ENCODE data around the gene L1CAM. TPM values are rescaled to one million over a fixed set of nuclear protein-coding genes. Genes with fewer than 3 reads are reported as not detected.

Gene L1CAM
- total and polyA plus RNA-seq, 4 donors: 0.19 to 0.83 (median 0.47) TPM

DNA sequence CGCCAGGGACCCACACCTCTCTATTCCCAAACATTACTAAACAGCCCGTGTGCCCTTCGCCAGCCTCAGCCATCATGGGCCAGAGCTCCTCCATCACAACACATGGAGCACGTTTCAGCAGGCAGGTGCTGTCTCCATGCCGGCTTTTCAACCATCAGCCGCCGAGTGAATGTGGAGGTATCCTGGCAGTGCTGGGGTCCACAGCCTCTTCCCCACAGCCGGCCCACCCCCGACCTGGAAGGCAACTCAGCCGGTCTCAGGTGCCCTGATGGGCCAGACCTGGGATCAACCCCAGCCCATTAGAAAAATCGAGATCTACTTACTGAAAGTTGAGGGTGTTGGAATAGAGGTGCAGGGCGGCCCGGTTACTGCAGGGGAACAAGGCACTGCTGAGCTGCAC is 45.8 kb upstream of the L1CAM start:
- H3K9ac ChIP-seq (ENCODE audit: insufficient read depth in 1 of 2, low read length in 2 of 2): no peak overlapping the region
- DNase-seq (no peak), ATAC-seq (ENCODE audit: insufficient read depth, low FRiP score) (no peak)
- H3K9me3 ChIP-seq (ENCODE audit: control insufficient read depth in 4 of 4, insufficient read depth in 3 of 4, low read length in 3 of 4): peaks cover 0 to 3% (median 0%) of the 10 kb centered on the region in 4 donors
- TF ChIP-seq, protein P1, sequence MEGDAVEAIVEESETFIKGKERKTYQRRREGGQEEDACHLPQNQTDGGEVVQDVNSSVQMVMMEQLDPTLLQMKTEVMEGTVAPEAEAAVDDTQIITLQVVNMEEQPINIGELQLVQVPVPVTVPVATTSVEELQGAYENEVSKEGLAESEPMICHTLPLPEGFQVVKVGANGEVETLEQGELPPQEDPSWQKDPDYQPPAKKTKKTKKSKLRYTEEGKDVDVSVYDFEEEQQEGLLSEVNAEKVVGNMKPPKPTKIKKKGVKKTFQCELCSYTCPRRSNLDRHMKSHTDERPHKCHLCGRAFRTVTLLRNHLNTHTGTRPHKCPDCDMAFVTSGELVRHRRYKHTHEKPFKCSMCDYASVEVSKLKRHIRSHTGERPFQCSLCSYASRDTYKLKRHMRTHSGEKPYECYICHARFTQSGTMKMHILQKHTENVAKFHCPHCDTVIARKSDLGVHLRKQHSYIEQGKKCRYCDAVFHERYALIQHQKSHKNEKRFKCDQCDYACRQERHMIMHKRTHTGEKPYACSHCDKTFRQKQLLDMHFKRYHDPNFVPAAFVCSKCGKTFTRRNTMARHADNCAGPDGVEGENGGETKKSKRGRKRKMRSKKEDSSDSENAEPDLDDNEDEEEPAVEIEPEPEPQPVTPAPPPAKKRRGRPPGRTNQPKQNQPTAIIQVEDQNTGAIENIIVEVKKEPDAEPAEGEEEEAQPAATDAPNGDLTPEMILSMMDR (IDR thresholded peaks at IDR 0.05; ENCODE audit: control extremely low read depth, extremely low read depth): no peak
- H3K4me3 ChIP-seq: no peak overlapping the region
- H3K36me3 ChIP-seq (ENCODE audit: control insufficient read depth in 4 of 4, insufficient read depth in 4 of 4, low read length in 4 of 4): peaks cover 0 to 11% (median 4%) of the 10 kb centered on the region in 4 donors
- H3K27me3 ChIP-seq (ENCODE audit: control insufficient read depth in 3 of 3, insufficient read depth in 3 of 3, low read length in 2 of 3): no peaks in the 10 kb centered on the region
- 93 to 98% methylated on average over 10 to 13 of the region's 13 CpGs for WGBS, 2 donors
- peaks cover 0 to 18% (median 0%) of the 10 kb centered on the region in 5 donors for H3K4me1 ChIP-seq (ENCODE audit: control insufficient read depth in 5 of 5, insufficient read depth in 5 of 5, low read length in 5 of 5)
- H3K27ac ChIP-seq (ENCODE audit: low read depth in 1 of 2, low read length in 1 of 2): peak overlapping the region in 1 of 2 donors; percentile 8

DNA sequence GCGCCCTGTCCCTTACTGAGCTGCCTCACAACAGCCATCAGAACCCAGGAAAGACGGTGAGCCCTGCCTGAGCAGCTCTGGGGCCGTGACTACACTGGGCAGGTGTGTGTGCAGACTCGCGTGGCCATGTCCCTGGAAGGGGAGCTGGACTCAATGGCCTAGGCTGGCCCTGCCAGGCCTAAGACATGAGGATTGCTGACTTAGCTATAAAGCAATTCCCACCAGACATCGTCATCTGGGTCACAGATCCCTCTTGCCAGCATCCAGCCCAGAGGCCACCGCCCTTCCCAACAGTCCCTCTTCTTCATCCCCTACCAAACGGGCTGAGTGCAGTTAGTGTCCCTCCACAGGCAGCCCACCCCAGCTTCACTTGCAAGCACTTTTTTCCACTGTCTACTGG is 45.2 kb upstream of the L1CAM start:
- no peak overlapping the region for H3K9ac ChIP-seq (ENCODE audit: insufficient read depth in 1 of 2, low read length in 2 of 2)
- H3K27me3 ChIP-seq (ENCODE audit: control insufficient read depth in 3 of 3, insufficient read depth in 3 of 3, low read length in 2 of 3): no peaks in the 10 kb centered on the region
- ATAC-seq (ENCODE audit: insufficient read depth, low FRiP score) (no peak), DNase-seq (no peak)
- H3K27ac ChIP-seq (ENCODE audit: low read depth in 1 of 2, low read length in 1 of 2): no peak overlapping the region
- peaks cover 0 to 3% (median 0%) of the 10 kb centered on the region in 4 donors for H3K9me3 ChIP-seq (ENCODE audit: control insufficient read depth in 4 of 4, insufficient read depth in 3 of 4, low read length in 3 of 4)
- 91 to 96% methylated on average over 3 to 8 of the region's 8 CpGs for WGBS, 2 donors
- peaks cover 0 to 11% (median 4%) of the 10 kb centered on the region in 4 donors for H3K36me3 ChIP-seq (ENCODE audit: control insufficient read depth in 4 of 4, insufficient read depth in 4 of 4, low read length in 4 of 4)
- H3K4me1 ChIP-seq (ENCODE audit: control insufficient read depth in 5 of 5, insufficient read depth in 5 of 5, low read length in 5 of 5): peaks cover 0 to 24% (median 0%) of the 10 kb centered on the region in 5 donors
- no peak overlapping the region for H3K4me3 ChIP-seq
- TF ChIP-seq, protein P1 (IDR thresholded peaks at IDR 0.05; ENCODE audit: control extremely low read depth, extremely low read depth): no peak

DNA sequence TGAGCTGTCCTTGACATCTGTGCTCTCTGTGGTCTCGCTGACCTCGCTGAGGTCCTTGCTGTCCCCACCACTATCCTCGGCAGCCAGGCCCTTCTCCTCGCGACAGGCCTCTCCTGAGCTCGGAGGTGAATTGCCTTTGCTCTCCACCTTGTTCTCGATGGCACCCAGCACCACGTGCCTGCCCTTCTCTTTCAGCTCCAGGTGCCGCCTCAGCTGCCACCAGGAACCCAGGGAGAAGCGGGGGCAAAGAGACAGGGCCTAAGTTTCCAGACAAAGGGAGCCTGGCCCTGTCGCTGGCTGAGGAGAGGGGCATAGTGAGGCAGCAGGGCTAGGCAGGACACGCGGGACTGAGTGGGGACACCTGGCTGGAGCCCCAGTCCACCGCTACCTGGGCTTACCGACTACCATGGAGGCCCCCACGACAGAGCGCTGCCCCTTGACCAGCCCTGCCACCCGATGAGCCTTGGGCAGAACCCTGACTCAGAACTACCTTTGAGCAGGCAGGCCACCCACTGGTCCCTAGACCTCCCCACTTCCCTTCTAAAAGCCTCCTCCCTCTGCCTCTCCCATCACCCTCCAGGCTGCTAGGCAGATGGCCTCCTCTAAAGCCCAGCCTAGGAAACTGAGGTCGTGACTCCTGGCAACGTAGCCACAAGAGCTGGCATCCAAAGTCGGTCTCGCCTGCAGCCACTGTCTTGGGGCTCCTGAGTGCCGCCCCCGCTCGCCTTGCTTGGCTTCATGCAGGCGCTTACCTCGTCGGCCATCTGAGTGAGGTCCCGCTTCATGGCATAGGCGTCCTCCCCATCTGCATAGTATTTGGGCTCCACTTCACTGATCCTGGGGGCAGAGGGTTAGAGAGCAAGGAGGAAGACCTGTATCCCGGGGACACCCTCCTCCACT is 44.3 kb upstream of the L1CAM start:
- H3K36me3 ChIP-seq (ENCODE audit: control insufficient read depth in 4 of 4, insufficient read depth in 4 of 4, low read length in 4 of 4): peaks cover 0 to 11% (median 4%) of the 10 kb centered on the region in 4 donors
- no peak overlapping the region for H3K27ac ChIP-seq (ENCODE audit: low read depth in 1 of 2, low read length in 1 of 2)
- WGBS, 2 donors: 89 to 93% methylated on average over 22 to 31 of the region's 31 CpGs

More for the DNA sequence above, 44.3 kb upstream of the L1CAM start:
- H3K9ac ChIP-seq (ENCODE audit: insufficient read depth in 1 of 2, low read length in 2 of 2): no peak overlapping the region
- DNase-seq: no peak
- no peaks in the 10 kb centered on the region for H3K27me3 ChIP-seq (ENCODE audit: control insufficient read depth in 3 of 3, insufficient read depth in 3 of 3, low read length in 2 of 3)
- no peak overlapping the region for H3K4me3 ChIP-seq
- no peak for ATAC-seq (ENCODE audit: insufficient read depth, low FRiP score)
- TF ChIP-seq, protein P1 (IDR thresholded peaks at IDR 0.05; ENCODE audit: control extremely low read depth, extremely low read depth): no peak
- H3K9me3 ChIP-seq (ENCODE audit: control insufficient read depth in 4 of 4, insufficient read depth in 3 of 4, low read length in 3 of 4): peaks cover 0 to 3% (median 0%) of the 10 kb centered on the region in 4 donors
- H3K4me1 ChIP-seq (ENCODE audit: control insufficient read depth in 5 of 5, insufficient read depth in 5 of 5, low read length in 5 of 5): peaks cover 0 to 27% (median 0%) of the 10 kb centered on the region in 5 donors
